Measurements from ENCODE around the gene SSBP2. TPM values are rescaled to one million over a fixed set of nuclear protein-coding genes. Genes with fewer than 3 reads are reported as not detected.

SSBP2 gene
- total RNA-seq, 2 experiments from 2014 or later = 11.7 to 12.9 TPM

DNA sequence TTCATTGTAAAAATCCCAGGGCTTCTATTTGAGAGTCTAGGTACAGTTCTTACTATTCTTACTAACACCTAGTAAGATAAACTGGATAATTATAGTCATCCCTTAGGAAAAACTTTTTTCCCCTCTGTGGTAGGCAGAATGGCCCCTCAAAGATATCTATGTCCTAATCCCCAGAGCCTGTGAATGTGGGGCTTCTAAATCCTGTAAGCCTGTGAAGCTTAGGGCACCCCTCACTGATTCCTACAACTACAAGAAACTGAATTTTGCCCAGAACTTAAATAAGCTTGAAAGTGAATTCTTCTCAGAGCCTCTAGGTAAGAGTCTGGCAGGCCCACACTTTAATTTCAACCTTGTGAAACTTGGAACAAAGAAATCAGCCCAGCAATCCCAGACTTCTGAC, 226.9 kb downstream of the SSBP2 start:
- Mint-ChIP-seq H3K9me3 (no peaks in the 10 kb centered on the region), H3K4me3 (no peak overlapping the region), H3K36me3 (ENCODE audit: low read depth) (no peaks in the 10 kb centered on the region), H3K27ac (no peak overlapping the region), H3K27me3 (no peaks in the 10 kb centered on the region), H3K4me1 (ENCODE audit: low read depth) (peaks cover 5% of the 10 kb centered on the region)
- intact Hi-C loops (cut with micrococcal nuclease) = no loop called here
- no peak for DNase-seq
- ChIA-PET CTCF (interaction anchor here (0.6 to 0.9 kb wide), 2 partner anchors 8 to 17 kb away, joined by 3 read pairs; no protein-coding TSS in a partner anchor), POLR2A (interaction anchor here (0.7 kb wide), 1 partner anchor 14 kb away, joined by 3 read pairs; no protein-coding TSS in a partner anchor)
- ATAC-seq = no peak
- TF ChIP-seq, protein P1, sequence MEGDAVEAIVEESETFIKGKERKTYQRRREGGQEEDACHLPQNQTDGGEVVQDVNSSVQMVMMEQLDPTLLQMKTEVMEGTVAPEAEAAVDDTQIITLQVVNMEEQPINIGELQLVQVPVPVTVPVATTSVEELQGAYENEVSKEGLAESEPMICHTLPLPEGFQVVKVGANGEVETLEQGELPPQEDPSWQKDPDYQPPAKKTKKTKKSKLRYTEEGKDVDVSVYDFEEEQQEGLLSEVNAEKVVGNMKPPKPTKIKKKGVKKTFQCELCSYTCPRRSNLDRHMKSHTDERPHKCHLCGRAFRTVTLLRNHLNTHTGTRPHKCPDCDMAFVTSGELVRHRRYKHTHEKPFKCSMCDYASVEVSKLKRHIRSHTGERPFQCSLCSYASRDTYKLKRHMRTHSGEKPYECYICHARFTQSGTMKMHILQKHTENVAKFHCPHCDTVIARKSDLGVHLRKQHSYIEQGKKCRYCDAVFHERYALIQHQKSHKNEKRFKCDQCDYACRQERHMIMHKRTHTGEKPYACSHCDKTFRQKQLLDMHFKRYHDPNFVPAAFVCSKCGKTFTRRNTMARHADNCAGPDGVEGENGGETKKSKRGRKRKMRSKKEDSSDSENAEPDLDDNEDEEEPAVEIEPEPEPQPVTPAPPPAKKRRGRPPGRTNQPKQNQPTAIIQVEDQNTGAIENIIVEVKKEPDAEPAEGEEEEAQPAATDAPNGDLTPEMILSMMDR (IDR thresholded peaks at IDR 0.05) = no peak

DNA sequence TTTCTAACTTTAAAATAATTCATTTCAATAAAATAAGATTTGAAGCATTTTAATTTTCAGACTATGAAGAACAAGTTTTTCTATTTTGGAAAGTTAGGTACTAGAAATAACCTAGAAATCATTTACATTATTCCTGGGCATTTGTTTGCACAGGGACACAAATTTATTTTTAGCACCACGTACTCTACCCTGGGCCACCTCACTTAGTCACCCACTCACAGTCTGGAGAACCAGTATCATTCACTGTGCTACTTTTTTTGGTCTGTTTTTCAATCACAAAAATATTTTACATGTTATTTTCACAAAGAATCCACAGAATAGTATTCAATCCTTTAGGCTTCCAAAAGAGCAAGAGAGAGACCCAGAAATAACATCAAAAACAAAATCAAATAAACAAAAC, 228.3 kb downstream of the SSBP2 start:
- DNase-seq = no peak
- no peak overlapping the region for H3K27ac Mint-ChIP-seq
- ChIA-PET CTCF (no interaction called here), POLR2A (no interaction called here)
- TF ChIP-seq, protein P1 (IDR thresholded peaks at IDR 0.05) = no peak
- H3K4me1 Mint-ChIP-seq (ENCODE audit: low read depth) = peaks cover 5% of the 10 kb centered on the region
- no peaks in the 10 kb centered on the region for H3K27me3 Mint-ChIP-seq
- H3K36me3 Mint-ChIP-seq (ENCODE audit: low read depth) = no peaks in the 10 kb centered on the region
- intact Hi-C loops (cut with micrococcal nuclease) = no loop called here
- no peak overlapping the region for H3K4me3 Mint-ChIP-seq
- no peak for ATAC-seq
- H3K9me3 Mint-ChIP-seq = no peaks in the 10 kb centered on the region

GRCh38 chr5:81520769-81521168, 230.1 kb downstream of the SSBP2 start:
- Mint-ChIP-seq H3K4me1 (ENCODE audit: low read depth) (peaks cover 5% of the 10 kb centered on the region), H3K27me3 (no peaks in the 10 kb centered on the region), H3K4me3 (no peak overlapping the region), H3K9me3 (no peaks in the 10 kb centered on the region), H3K36me3 (ENCODE audit: low read depth) (no peaks in the 10 kb centered on the region), H3K27ac (no peak overlapping the region)
- ATAC-seq (no peak), DNase-seq (no peak)
- intact Hi-C loops (cut with micrococcal nuclease) = no loop called here
- TF ChIP-seq, protein P1 (IDR thresholded peaks at IDR 0.05) = no peak
- ChIA-PET POLR2A (no interaction called here), CTCF (no interaction called here)

DNA sequence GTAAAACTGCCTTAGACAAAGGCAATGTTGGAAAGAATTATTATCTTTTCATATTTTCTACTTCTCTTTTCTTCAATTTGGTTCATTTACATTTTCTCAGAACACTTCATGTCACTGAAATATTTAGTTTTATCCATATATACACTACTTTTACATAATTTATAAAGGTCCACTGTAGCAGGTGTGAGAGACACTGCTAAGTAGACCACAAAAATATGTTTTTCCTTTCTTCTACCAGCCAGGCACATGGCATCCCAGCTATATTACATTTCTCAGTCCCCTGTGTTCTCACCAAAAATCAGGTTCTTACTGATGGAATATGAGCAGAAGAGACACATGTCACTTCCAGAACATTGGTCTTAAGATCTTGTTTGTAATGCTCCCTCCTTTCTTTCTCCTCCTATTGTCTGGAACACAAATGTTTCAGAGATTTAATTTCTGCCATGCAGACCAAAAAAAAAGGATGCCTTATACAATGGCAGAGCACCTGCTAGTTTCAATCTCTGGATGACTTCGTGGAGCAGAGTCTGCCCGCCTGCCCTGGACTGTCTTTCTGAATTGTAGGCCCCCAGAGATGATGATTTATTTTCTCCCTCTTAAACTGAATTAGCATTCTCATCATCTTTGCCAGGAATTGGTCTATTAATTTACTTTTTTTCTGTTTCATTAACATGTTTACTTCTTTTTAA, 231.5 kb downstream of the SSBP2 start:
- intact Hi-C loops (cut with micrococcal nuclease) = loop anchor here (10.0 kb wide), 1 partner anchor 645 kb away; no protein-coding TSS in a partner anchor
- no peaks in the 10 kb centered on the region for H3K27me3 Mint-ChIP-seq
- ATAC-seq (no peak), DNase-seq (no peak)
- no peaks in the 10 kb centered on the region for H3K36me3 Mint-ChIP-seq (ENCODE audit: low read depth)
- H3K27ac Mint-ChIP-seq = no peak overlapping the region
- TF ChIP-seq, protein P1 (IDR thresholded peaks at IDR 0.05) = no peak
- no peaks in the 10 kb centered on the region for H3K4me1 Mint-ChIP-seq (ENCODE audit: low read depth)
- H3K4me3 Mint-ChIP-seq = no peak overlapping the region
- no peaks in the 10 kb centered on the region for H3K9me3 Mint-ChIP-seq
- CTCF ChIA-PET = interaction anchor here (1.0 kb wide), 1 partner anchor 19 kb away, joined by 3 read pairs; no protein-coding TSS in a partner anchor
- POLR2A ChIA-PET = no interaction called here

- ATAC-seq (no peak), DNase-seq (no peak)
- H3K4me1 Mint-ChIP-seq (ENCODE audit: low read depth) = no peaks in the 10 kb centered on the region
- H3K27ac Mint-ChIP-seq = no peak overlapping the region
- no peaks in the 10 kb centered on the region for H3K27me3 Mint-ChIP-seq
- H3K4me3 Mint-ChIP-seq = no peak overlapping the region
- ChIA-PET CTCF (no interaction called here), POLR2A (no interaction called here)
- H3K36me3 Mint-ChIP-seq (ENCODE audit: low read depth) = no peaks in the 10 kb centered on the region
- no peaks in the 10 kb centered on the region for H3K9me3 Mint-ChIP-seq
- TF ChIP-seq, protein P1 (IDR thresholded peaks at IDR 0.05) = no peak
- intact Hi-C loops (cut with micrococcal nuclease) = loop anchor here (10.0 kb wide), 1 partner anchor 647 kb away; no protein-coding TSS in a partner anchor
Observed at GRCh38 chr5:81517462-81517861, 233.4 kb downstream of the SSBP2 start.
